Esophagus muscularis mucosa (tissue), 4 donors: Measurements from ENCODE around the gene RILPL1.

Experiments
- EP300 ChIP-seq: sonication (generic); formaldehyde crosslinking; IDR thresholded peaks from one replicate; pipeline ENCODE4 v1.6.1; 2017; ENCODE audit warnings: antibody characterized with exemption
- POLR2A ChIP-seq: fragments of 450-650 bp; IDR thresholded peaks from one replicate; pipeline ENCODE4 v1.6.1; 2017; ENCODE audit warnings: antibody characterized with exemption, moderate library complexity, mild to moderate bottlenecking, low read depth
- POLR2AphosphoS5 ChIP-seq, 2 donors: sonication (generic); formaldehyde crosslinking; IDR thresholded peaks; one replicate each; pipeline ENCODE4 v1.6.1; 2017; ENCODE audit warnings: antibody characterized with exemption in 2 of 2
- TF ChIP-seq, protein P1 (sequence below), 3 experiments: fragments of 200-600 bp in 2 of 3; fragments of 450-650 bp in 1 of 3; sonication (generic) in 2 of 3; IDR thresholded peaks; one replicate each; pipeline ENCODE4 v1.5.1; 2017 to 2019; ENCODE audit warnings: antibody characterized with exemption in 3 of 3, mild to moderate bottlenecking in 2 of 3, moderate library complexity in 1 of 3

DNA sequence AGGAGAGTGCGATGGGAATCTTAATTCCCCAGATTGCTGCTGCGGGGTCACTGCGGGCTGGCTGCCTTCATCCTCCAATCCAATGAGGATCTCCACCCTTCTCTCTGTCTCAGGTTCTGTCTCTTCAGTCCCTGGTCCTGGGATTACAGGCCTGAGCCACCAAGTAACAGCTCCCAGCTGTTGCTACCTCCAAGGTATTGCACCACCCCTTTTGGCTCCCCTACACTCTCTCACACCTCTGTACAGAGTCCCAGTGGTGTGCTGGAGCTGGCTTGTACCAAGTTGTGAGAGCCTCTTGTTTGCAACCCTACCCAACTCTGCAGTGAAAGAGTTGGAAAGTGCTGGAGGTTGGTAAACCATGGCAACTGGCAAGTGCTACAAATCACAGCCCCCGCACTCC, 10.0 kb upstream of the RILPL1 start:
- TF ChIP-seq, protein P1, sequence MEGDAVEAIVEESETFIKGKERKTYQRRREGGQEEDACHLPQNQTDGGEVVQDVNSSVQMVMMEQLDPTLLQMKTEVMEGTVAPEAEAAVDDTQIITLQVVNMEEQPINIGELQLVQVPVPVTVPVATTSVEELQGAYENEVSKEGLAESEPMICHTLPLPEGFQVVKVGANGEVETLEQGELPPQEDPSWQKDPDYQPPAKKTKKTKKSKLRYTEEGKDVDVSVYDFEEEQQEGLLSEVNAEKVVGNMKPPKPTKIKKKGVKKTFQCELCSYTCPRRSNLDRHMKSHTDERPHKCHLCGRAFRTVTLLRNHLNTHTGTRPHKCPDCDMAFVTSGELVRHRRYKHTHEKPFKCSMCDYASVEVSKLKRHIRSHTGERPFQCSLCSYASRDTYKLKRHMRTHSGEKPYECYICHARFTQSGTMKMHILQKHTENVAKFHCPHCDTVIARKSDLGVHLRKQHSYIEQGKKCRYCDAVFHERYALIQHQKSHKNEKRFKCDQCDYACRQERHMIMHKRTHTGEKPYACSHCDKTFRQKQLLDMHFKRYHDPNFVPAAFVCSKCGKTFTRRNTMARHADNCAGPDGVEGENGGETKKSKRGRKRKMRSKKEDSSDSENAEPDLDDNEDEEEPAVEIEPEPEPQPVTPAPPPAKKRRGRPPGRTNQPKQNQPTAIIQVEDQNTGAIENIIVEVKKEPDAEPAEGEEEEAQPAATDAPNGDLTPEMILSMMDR (IDR thresholded peaks at IDR 0.05): no peak
- no peak for TF ChIP-seq POLR2A
- no peak for TF ChIP-seq POLR2AphosphoS5 (IDR thresholded peaks at IDR 0.05)
- no peak for TF ChIP-seq EP300
